Stimulated activated CD4-positive, alpha-beta T cell treated with anti-CD3 and anti-CD28 coated beads, Interleukin-1b, Interleukin-23, amount 100 ng/mL, for 24 hours (primary cell): ENCODE results near the gene PRKCE.
A peak's percentile ranks its signal among the peaks of the same experiment; 100 is the strongest.

Source experiments
- DNase-seq, 4 experiments: peaks; one replicate each; pipeline ENCODE4 v3.0.0-alpha.2; 2020; ENCODE audit warnings: low read depth in 4 of 4, low spot score in 1 of 4

Gene PRKCE

DNA sequence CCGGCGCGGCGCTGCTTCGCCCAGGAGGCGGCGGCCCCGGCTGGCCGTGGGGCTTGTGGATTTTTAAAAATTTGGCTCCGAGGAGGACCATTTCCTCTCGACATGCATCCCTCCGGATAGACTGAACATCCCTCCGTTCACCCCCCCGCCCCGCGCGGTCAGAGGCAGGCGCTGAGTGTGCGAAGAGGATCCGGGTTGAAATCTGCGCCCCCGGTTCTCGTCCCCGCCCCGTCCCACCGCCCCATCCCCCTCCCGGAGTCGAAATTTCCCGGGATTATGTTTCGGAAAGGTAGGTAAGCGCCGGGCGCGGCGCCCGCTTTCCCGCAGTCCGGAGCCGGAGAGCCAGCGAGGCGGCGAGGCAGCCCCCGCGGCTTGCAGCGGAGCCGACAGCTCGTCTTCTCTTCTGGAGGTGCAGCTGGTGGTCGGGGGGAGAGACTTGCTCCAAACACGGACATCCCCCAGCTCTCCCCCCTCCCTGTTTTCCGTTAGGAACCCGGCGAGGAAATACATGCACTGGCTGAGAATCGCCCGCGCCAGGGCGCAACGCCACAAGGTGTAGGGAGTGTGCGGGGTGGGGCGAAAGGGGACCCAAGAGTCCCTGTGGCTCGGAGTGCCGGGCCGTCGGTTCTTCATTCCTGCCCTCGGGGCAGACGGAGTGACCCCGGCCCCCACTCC is at the start of gene PRKCE:
Gene PRKCE (plus strand): TSS at position 261 of the 675 bp plus-strand sequence.
- peak; percentile 11 to 43 (median 28) for DNase-seq

DNA sequence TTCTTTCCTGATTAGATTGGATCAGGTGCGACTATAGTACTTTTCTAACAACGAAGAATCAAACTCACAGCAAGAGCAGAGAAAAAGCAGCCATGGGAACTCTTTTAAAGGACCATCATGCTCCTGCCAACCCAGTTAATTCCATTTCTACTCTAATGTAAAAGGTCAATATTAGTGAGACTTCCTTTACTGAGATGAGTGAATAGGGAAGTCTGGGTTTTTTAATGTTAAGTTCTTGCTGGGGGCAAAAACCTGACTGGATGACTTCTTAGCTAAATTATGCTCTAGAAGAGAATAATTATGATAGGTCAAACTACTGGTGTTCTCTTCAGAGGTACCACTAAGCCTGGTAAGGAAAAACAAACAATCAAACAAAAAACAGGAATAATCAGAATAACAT is 48.9 kb upstream of the PRKCE start:
- no peak for DNase-seq

DNA sequence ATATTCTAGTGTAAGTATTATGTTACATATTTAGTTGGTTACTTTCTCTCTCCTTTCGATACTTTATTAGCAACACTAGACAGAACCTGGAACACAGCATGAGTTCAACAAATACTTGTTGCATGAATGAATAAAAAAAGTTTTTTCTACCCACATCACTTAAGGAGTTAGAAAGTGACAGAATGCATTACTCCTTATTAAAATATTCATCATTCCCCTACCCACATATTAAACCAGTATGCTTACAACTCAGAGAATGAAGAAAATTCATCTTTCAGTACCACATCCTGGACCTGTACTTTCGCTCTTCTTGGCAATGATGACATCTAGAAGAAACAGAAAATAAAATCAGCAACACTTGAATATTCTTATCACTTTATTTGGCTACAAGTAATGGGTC is 46.4 kb upstream of the PRKCE start:
- DNase-seq: no peak

DNA sequence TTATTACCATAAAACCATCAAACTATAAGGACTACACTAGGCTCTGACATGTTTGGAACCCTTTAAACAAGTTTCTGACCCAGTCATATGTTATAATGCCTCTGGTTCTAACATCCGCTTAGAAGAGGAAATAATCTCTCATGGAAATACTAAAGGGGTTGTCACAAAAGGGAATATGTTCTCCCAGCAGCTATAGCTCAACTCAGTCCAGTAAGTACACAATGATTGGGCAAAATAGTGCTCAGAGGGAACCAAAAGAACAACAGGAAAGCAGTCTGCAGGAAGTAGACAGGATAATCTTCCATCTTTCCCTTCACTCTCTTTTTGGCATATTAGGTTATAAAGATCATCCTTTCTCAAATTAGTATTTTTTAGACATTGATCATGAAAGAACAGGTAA is 44.7 kb upstream of the PRKCE start:
- no peak for DNase-seq

DNA sequence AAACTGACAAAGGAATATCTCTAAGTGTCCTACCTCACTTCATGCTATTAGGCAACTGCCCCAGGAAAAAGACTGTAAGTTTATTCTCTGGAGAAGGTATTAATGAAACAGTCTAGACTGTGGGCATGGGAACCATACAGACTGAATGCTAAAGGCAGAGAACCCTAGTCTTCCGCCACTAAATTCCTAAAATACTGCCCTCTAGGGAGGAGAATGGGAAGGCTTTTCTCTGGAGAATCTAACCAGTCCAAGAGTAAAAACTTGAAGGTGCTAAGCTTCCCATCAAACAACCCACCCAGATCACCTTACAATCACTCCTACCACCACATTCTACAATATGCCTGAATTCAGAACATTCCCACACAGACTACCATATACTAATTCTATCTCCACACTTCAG is 43.8 kb upstream of the PRKCE start:
- DNase-seq: no peak

DNA sequence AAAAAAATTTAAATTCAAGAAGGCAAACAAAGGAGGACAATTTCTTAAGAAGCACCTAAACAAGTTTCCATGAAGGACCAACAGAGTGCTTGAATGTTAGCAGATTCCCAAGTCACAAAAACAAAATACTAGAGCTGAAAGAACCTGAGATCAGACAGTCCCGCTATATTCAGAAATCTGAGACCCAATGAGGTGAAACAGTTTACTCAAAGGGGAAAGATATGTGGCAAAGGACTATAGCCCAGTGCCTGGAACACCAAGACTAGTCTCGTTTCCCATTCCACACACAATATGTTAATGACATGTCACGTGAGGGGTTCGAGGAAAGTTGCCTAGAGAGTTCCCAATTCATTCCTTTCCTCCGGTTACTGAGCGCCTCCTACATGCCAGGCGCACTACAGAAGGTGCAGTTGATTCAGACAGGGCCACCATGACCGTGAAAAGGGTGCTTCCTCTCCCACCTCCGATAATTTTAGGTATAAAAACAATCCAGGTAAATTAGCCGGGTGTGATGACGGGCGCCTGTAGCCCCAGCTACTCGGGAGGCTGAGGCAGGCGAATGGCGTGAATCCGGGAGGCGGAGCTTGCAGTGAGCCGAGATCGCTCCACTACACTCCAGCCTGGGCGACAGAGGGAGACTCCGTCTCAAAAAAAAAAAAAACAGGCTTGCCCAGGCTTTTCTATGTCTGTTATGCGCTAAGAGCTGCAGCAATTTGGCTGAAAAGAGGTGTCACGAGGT is 41.0 kb upstream of the PRKCE start:
- DNase-seq: peak in 2 of 4 experiments; percentile 6 to 9

DNA sequence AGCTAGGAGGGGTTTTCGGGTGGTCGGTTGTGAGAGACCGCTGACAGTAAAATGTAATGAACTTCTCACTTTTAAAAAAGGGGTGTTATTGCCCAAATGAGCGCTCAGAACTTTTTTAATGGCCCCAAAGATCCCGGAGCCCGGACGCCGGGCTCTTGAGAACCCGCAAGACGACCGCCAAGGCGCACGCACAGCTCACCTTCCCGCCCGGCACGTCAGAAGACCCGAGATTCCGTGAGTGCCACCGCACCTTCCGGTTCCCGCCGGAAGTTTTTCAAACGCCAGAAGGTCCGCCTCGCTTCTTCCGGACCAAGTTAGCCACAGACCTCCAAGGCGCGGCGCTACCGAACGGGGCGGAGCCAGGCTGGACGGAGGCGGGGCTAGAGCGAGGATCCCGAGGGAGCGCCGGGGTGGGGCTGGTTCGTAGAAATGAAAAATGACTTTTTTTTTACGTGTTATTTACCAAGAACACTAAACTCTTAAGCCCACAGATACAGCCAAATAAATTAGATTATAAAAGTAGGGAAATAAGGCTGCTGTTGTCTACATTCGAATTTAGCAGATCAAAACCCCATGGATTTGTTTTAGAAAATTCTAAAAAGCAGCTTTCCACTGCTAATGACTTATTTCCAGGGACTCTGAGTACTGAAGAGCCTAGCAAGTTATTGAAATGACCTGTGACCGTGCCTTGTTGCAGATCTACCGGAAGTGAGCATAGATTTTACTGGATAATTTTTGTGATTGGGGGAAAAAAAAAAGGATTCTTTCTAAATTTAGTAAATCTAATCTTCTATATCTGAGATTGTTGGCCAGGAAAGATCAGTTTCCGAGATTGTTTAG is 40.2 kb upstream of the PRKCE start, which contains the start of gene SRBD1:
Gene SRBD1 (minus strand): TSS at position 248 of the 840 bp plus-strand sequence. CDS start 5,826 bp downstream, outside the sequence.
- DNase-seq: peak; percentile 77 to 94 (median 91)

DNA sequence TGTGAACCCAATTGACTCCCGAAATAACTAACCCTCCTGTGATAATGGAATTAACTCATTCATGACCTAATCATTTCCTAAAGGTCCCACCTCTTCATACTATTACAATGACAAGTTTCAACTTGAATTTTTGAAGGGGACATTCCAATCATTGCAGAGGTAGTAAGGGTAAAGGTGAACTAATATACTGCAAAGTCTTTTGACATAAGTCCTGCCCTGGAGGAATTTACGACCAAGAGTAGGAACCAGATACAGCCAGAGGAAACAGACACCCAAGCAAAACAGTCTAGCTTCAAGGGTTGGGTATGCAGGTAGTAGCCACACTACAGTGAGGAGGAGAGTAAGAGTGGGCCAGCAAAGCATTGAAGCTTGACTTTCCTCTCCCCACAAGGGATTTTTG is 39.2 kb upstream of the PRKCE start:
- no peak for DNase-seq

DNA sequence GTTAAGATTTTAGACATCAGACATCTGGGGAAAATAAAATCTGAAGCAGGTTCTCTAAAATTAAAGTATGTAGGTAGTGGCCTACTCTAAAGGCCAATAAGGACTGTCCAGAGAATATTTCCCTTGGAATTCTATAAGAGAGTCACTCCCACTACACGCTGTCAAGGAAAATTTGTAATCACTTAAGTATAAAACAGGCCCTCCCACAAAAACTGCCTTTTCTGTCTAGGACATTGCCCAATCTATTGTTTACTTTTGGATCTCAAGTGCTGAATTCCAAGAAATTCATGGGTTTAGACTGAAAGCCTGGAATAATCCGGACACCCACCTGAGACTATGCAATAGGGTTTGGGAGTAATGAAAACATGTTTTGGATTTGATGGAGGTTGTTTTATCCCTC is 38.7 kb upstream of the PRKCE start:
- no peak for DNase-seq

DNA sequence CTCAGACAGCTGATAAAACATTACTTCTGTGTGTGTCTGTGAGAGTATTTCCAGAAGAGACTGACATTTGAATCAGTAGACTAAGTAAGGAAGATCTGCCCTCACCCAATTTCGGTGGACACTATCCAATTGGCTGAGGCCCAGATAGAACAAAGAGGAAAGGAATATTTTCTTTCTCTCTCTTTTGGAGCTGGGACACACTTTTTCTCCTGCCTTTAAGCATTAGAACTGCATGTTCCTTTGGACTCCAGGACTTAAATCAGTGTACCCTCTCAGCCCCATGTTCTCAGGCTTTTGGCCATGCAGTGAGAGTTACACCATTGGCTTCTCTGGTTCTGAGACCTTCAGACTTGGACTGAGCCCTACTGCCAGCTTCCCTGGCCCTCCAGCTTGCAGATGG is 37.1 kb upstream of the PRKCE start:
- no peak for DNase-seq

DNA sequence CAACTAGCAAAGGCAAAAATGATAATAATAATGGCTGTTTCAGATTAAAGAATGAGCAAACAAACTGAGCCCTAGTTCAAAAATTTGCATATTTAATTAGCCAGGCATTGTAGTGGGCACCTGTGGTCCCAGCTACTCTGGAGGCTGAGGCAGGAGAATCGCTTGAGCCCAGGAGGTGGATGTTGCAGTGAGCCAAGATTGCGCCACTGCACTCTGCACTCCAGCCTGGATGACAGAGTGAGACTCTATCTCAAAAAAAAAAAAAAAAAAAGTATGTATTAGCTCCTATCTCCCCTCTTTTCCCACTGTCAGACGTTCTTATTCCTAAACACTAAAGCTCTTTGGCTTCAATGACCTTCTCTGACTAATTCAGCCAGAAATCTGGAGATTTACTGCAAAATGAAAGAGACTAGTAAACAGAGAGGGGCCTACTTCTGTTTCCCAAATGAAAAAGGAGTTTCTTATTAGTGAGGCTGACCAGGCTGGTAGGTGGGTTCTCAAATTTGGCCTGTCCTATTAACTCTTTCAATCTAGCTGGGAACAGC is 36.5 kb upstream of the PRKCE start:
- DNase-seq: no peak

DNA sequence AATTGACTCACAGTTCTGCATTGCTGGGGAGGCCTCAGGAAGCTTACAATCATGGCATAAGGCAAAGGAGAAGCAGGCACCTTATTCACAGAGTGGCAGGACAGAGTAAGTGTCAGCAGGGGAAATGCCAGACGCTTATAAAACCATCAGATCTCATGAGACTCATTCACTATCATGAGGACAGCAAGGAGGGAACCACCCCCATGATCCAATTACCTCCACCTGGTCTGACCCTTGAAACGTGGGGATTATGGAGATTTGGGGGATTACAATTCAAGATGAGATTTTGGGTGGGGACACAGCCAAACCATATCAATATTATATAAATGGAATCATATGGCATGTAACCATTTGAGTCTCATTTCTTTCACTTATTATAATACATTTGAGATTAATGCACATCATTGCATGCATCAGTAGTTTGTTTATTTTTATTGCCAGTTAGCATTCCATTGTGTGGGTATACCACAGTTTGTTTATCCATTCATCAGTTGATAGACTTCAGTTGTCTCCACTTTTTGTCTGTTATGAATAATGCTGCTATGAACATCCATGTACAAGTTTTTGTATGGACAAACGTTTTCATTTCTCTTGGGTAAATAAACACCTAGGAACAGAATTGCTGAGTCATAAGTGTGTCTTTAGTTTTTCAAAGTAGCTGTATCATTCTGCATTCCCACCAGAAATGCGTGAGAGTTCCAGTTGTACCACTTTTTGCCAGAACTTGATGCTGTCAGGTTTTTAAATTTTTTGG is 34.6 kb upstream of the PRKCE start:
- DNase-seq: no peak

DNA sequence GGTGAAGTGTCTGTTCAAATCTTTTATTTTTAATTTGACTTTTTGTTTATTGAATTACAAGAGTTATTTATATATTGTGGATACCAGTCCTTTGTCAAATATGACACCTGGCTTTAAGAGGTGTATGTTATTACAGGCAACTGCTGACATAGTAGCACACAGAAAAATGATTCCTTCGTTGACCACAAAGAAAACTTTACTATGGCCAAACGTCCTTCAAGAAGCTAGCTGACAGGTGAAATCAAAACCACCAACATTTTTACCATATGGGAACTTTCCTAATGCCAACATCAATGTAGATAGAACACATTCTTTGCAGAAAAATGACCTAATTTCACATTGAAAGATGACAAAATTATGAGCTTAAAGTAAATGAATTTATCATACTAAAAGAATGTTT is 34.0 kb upstream of the PRKCE start:
- DNase-seq: no peak

DNA sequence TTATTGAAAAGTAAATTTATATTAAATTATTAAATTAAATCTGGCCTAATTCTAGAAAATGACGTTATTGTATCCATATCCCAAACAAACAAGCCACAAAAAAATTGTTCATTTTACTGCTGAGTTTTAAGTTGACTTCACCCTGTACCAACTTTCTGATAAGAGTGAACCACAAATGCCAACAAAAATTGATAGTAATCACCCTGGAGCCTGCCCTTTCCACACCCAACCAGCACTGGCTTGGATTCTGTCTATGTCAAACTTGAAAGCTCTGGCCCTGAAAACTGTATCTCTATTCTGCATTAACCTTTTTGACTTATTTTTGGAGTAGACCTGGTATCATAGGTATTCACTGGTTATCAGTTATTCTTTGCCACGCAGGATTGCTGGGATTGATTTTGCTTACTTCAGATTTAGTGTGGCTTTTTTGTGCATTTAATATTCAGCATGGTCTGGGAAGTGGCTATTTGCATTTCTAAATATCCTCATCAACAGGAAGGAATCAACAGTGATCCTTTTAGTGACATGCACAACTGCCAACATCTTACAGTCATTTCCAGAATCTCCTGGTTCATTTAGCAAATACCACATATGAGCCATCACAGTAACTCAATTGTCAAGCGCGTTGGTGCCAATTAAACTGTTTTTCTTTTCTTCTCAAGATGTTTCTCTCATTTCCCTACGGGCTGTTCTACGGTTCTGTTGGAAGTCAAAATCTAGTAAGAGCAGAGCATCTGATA is 29.0 kb upstream of the PRKCE start:
- no peak for DNase-seq

DNA sequence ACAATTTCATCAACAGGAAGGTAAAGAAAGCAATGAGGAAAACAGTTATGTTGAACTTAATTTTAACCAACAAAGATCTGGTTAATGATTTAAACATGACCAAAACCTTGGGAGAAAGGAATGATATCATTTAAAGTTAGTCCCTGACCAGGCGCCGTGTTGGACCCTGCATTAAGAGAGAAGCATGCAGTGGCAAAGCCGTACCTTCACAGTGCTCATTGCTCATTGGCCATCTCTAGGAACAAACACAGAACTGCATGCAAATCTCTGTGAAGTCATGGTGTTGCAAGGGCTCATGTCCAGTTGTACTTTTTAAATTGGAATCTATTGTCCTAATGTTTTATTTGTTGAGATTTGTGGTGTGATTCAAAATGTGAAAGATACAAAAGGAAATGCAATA is 28.4 kb upstream of the PRKCE start:
- DNase-seq: no peak

DNA sequence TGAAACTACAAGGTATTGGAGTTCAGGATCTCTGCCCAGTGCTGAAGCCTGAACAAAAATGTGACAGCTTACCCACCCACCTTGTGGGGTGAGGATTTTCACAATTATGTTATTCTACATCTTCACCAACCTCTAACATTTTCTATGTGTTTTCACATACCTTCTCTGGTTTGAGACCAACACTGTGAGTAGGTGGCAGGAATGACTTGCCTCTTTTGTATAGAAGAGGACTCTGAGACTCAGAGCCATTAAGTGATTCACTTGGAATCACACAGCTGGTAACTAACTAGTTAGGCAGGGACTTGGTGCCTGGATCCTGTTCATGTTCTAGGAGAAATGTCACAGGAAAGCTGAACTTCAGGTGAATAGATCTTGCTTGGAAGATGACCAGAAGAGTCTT is 25.7 kb upstream of the PRKCE start:
- DNase-seq: no peak

DNA sequence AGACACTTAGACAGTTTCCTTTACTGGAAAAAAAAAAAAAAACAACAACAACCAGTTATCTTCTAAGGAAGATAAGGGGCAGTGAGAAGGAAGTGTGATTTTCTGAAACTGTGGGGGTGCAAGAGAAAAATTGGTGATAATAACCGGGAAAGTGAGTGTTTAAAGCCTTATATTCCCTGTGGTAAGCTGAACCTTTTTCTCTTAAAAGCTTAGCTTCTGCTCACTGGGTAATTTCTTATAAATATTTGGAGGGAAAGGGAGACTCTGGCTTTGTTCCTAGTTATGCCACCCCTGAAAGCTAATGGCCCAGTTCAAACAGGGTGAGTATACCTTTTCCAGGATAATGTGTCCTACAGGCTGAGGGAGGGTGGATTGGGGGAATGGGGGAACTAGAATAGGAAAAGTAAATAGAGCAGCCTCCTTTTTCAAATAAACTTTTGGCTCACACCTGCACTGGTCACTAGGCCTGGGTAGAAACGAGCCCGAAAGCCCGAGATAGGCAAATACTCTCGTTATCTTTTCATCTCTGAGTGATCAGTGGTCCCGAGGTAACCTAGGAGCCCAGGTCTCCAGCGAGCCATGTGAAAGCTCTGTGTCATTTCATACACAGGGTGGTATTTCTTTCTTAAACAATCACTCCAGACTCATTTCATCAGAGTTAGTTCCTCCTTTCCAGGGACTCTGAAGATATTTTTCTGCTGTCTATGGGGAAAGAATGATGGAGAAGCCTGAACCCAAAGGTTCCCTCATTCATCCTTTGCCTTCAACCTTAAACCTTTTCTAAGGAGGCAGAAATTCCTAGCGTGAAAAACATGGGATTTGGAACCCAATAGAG is 24.9 kb upstream of the PRKCE start:
- no peak for DNase-seq

DNA sequence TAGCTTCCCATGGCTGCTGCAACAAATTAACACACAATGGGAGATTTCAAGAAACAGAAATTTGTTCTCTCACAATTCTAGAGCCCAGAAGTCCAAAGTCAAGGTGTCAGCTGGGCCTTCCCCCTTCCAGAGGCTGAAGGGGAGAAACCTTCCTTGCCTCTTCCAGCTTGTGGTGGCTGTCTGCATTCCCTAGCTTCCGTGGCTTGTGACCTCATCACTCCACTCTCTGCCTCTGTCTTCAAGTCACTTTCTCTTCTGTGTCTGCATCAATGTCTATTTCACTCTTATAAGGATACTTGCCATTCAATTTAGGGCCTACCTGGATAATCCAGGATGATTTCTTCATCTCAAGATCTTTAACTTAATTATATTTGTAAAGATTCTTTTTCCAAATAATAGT is 23.6 kb upstream of the PRKCE start:
- DNase-seq: no peak

DNA sequence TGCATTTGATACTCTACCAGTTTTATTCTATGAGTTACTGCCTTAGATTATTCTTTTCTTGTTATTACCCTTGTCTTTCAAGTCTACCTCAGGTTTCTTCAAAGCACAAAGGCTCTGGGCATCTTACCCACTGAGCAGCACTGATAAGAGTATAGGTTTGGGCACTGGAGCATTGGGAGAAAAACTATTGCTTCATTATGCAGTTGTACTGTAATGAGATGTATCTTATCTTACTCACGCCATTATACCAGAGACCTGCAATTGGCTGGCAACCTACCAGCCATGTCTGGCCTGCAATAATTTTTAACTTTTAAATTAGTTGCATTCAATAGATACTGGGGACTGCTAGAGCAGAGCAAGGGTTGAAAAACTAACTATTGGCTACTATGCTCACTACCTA is 21.5 kb upstream of the PRKCE start:
- no peak for DNase-seq
